GM23338 (cell line): Measurements from ENCODE around the gene NFE2L3.

ENCODE experiments used
- CREB1 ChIP-seq: fragments of 250-450 bp; sonication (Bioruptor Pico); IDR thresholded peaks from 2 replicates; pipeline ENCODE4 v1.5.0; 2020; ENCODE audit warnings: low read depth, mild to moderate bottlenecking, moderate library complexity
- EZH2 ChIP-seq: fragments of 200-600 bp; sonication (generic); IDR thresholded peaks from one replicate; pipeline ENCODE4 v1.8.0; 2017; ENCODE audit warnings: antibody characterized with exemption, mild to moderate bottlenecking, low read depth; ENCODE audit not compliant: unreplicated experiment
- EZH2phosphoT487 ChIP-seq: fragments of 200-600 bp; sonication (generic); IDR thresholded peaks from one replicate; pipeline ENCODE4 v1.8.1; 2018; ENCODE audit warnings: antibody characterized with exemption; ENCODE audit not compliant: unreplicated experiment
- JUNB ChIP-seq: IDR thresholded peaks from one replicate; pipeline ENCODE4 v1.6.1; 2016; ENCODE audit warnings: antibody characterized with exemption; ENCODE audit not compliant: unreplicated experiment
- NANOG ChIP-seq: IDR thresholded peaks from 2 replicates; pipeline ENCODE4 v1.6.1; 2016; ENCODE audit warnings: antibody characterized with exemption, borderline replicate concordance
- POLR2AphosphoS5 ChIP-seq: IDR thresholded peaks from 2 replicates; pipeline ENCODE4 v1.6.1; 2016; ENCODE audit warnings: antibody characterized with exemption, low read depth
- STAT1 ChIP-seq: IDR thresholded peaks from one replicate; pipeline ENCODE4 v1.6.1; 2016; ENCODE audit warnings: antibody characterized with exemption; ENCODE audit not compliant: unreplicated experiment
- ZNF114 ChIP-seq: fragments of 250-450 bp; sonication (Bioruptor Pico); IDR thresholded peaks from 2 replicates; pipeline ENCODE4 v1.5.0; 2020; ENCODE audit warnings: mild to moderate bottlenecking, moderate library complexity
- ZNF331 ChIP-seq: fragments of 250-450 bp; sonication (Bioruptor Pico); IDR thresholded peaks from 2 replicates; pipeline ENCODE4 v1.5.0; 2020; ENCODE audit warnings: low read depth, mild to moderate bottlenecking, moderate library complexity
- TF ChIP-seq, protein P1 (sequence below), 2 experiments: fragments of 200-600 bp in 1 of 2; sonication (generic) in 1 of 2; conservative IDR thresholded peaks; 2 replicates each; pipeline versions ENCODE4 v1.5.1 to v1.6.1; 2016 to 2017; ENCODE audit warnings: antibody characterized with exemption in 2 of 2, low read depth in 2 of 2, mild to moderate bottlenecking in 2 of 2, moderate library complexity in 1 of 2
- TF ChIP-seq, protein P2 (sequence below): IDR thresholded peaks from one replicate; pipeline ENCODE4 v1.6.1; 2018; ENCODE audit warnings: antibody characterized with exemption; ENCODE audit not compliant: unreplicated experiment
- TF ChIP-seq, protein P3 (sequence below): IDR thresholded peaks from 2 replicates; pipeline ENCODE4 v1.6.1; 2016; ENCODE audit warnings: antibody characterized with exemption

GRCh38 chr7:26185844-26186180, 33.8 kb downstream of the NFE2L3 start:
- TF ChIP-seq, protein P1, sequence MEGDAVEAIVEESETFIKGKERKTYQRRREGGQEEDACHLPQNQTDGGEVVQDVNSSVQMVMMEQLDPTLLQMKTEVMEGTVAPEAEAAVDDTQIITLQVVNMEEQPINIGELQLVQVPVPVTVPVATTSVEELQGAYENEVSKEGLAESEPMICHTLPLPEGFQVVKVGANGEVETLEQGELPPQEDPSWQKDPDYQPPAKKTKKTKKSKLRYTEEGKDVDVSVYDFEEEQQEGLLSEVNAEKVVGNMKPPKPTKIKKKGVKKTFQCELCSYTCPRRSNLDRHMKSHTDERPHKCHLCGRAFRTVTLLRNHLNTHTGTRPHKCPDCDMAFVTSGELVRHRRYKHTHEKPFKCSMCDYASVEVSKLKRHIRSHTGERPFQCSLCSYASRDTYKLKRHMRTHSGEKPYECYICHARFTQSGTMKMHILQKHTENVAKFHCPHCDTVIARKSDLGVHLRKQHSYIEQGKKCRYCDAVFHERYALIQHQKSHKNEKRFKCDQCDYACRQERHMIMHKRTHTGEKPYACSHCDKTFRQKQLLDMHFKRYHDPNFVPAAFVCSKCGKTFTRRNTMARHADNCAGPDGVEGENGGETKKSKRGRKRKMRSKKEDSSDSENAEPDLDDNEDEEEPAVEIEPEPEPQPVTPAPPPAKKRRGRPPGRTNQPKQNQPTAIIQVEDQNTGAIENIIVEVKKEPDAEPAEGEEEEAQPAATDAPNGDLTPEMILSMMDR (conservative IDR thresholded peaks at IDR 0.05; ENCODE audit: low read depth in 2 of 2), result no peak
- TF ChIP-seq EZH2phosphoT487 (no peak), EZH2 (no peak), JUNB (no peak), POLR2AphosphoS5 (no peak), ZNF114 (CRISPR knock-in tag) (no peak), CREB1 (CRISPR knock-in tag) (no peak), NANOG (no peak), STAT1 (no peak), ZNF331 (no peak)
- TF ChIP-seq, protein P2, sequence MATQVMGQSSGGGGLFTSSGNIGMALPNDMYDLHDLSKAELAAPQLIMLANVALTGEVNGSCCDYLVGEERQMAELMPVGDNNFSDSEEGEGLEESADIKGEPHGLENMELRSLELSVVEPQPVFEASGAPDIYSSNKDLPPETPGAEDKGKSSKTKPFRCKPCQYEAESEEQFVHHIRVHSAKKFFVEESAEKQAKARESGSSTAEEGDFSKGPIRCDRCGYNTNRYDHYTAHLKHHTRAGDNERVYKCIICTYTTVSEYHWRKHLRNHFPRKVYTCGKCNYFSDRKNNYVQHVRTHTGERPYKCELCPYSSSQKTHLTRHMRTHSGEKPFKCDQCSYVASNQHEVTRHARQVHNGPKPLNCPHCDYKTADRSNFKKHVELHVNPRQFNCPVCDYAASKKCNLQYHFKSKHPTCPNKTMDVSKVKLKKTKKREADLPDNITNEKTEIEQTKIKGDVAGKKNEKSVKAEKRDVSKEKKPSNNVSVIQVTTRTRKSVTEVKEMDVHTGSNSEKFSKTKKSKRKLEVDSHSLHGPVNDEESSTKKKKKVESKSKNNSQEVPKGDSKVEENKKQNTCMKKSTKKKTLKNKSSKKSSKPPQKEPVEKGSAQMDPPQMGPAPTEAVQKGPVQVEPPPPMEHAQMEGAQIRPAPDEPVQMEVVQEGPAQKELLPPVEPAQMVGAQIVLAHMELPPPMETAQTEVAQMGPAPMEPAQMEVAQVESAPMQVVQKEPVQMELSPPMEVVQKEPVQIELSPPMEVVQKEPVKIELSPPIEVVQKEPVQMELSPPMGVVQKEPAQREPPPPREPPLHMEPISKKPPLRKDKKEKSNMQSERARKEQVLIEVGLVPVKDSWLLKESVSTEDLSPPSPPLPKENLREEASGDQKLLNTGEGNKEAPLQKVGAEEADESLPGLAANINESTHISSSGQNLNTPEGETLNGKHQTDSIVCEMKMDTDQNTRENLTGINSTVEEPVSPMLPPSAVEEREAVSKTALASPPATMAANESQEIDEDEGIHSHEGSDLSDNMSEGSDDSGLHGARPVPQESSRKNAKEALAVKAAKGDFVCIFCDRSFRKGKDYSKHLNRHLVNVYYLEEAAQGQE, result no peak
- TF ChIP-seq, protein P3, sequence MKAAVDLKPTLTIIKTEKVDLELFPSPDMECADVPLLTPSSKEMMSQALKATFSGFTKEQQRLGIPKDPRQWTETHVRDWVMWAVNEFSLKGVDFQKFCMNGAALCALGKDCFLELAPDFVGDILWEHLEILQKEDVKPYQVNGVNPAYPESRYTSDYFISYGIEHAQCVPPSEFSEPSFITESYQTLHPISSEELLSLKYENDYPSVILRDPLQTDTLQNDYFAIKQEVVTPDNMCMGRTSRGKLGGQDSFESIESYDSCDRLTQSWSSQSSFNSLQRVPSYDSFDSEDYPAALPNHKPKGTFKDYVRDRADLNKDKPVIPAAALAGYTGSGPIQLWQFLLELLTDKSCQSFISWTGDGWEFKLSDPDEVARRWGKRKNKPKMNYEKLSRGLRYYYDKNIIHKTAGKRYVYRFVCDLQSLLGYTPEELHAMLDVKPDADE, result no peak
